HG02610 (cell line): ENCODE results near the gene CLTB.

ENCODE experiments used
- ATAC-seq: cut with Tn5 transposase; IDR thresholded peaks from one replicate; pipeline ENCODE4 v1.9.1; 2021; ENCODE audit warnings: mild to moderate bottlenecking, moderate library complexity; ENCODE audit not compliant: unreplicated experiment

Gene CLTB

GRCh38 chr5:176355400-176356178 is 60.8 kb downstream of the CLTB start:
- ATAC-seq: no peak

GRCh38 chr5:176353533-176353932 is 62.8 kb downstream of the CLTB start:
- no peak for ATAC-seq

GRCh38 chr5:176352116-176352878 is 64.0 kb downstream of the CLTB start:
- peak; percentile 90 for ATAC-seq

GRCh38 chr5:176350416-176350815 is 65.9 kb downstream of the CLTB start:
- ATAC-seq: no peak

GRCh38 chr5:176342766-176343458 is 73.4 kb downstream of the CLTB start:
- no peak for ATAC-seq
